ENCODE data around the gene ELAVL3. TPM values are rescaled to one million over a fixed set of nuclear protein-coding genes. Genes with fewer than 3 reads are reported as not detected.
A peak's percentile ranks its signal among the peaks of the same experiment; 100 is the strongest.

Gene ELAVL3
- total and polyA plus RNA-seq, 2 of the 4 experiments (the other 2 are of a cell fraction): not detected

DNA sequence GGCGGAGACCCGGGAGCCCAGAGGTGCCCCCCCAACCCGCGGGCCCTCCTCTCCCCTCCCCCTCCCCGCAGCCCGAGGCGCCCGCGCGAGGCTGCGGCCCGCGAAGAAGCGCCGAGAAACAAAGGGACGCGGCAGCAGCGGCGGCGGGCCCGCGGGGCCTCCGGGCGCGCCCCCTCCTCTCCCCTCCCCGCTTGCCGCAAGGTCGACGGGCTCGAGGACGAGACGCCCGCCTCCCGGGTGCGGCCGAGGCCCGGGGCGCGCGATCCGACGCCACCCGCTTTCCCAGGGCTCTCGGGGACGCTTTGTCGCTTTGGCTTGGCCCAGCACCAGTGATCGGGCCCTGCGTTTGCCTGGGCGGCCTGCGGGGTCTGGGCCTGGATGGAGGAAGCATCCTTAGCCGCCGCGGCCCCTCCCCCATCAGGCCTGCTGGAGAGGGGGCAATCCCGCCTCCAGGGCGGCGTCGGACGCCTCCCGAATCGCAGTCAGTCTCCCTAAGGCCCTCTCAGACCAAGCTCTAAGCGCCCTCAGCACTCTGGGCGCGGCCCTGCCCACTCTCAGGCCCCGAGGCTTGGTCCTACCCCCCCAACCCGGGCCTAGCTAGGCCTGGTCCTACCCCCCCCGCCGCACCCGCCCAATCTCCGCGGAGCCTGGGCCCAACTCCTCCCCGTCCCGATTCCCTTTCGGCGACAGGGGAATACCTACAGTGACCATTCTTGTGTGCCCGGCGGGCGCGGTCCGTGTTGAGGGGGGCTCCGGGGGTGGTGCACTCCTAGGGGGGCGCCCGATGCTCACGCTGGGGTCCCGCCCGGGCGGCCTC is 740 bp downstream of the ELAVL3 start:
- Histone ChIP-seq H2BK5ac (ENCODE audit: low read depth, low read length, poor library complexity, severe bottlenecking) (no peak overlapping the region), H2AFZ (replicated peaks; ENCODE audit: low read length, poor library complexity) (peak overlapping the region; percentile 72), H3K14ac (replicated peaks; ENCODE audit: low read depth, low read length) (no peak overlapping the region), H3K27ac (ENCODE audit: insufficient read depth, low read length) (no peak overlapping the region), H2BK120ac (ENCODE audit: low read depth, low read length) (no peak overlapping the region), H3K4ac (ENCODE audit: low read depth, low read length) (no peak overlapping the region), H3K36me3 (ENCODE audit: control insufficient read depth, insufficient read depth, low read length) (0 out of 2 replicates have a peak, but pooled peaks cover 2% of the 10 kb centered on the region), H3K9me1 (ENCODE audit: insufficient read depth, low read length) (no peaks in the 10 kb centered on the region), H2BK20ac (ENCODE audit: low read depth, low read length) (no peak overlapping the region), H3K23ac (ENCODE audit: low read depth, low read length) (no peak overlapping the region), H4K91ac (ENCODE audit: insufficient read depth, low read depth, low read length) (no peak overlapping the region), H3K9me3 (ENCODE audit: control insufficient read depth, insufficient read depth, low read length) (no peaks in the 10 kb centered on the region), H3K56ac (ENCODE audit: extremely low read depth, insufficient read depth, low read length) (no peak overlapping the region), H2BK15ac (ENCODE audit: low read depth, low read length) (no peak overlapping the region), H3K4me2 (ENCODE audit: low read depth, low read length) (no peak overlapping the region), H3K27me3 (ENCODE audit: control insufficient read depth, insufficient read depth, low read length) (peaks cover 50% of the 10 kb centered on the region), H2AK5ac (ENCODE audit: low read depth, low read length) (no peak overlapping the region), H3K79me1 (ENCODE audit: low read depth in 1 of 2, low read length in 2 of 2) (no peaks in the 10 kb centered on the region), H4K20me1 (ENCODE audit: insufficient read depth, low read length) (no peaks in the 10 kb centered on the region), H3K4me3 (ENCODE audit: insufficient read depth, low read depth, low read length) (no peak overlapping the region), H3K18ac (ENCODE audit: low read depth, low read length) (no peak overlapping the region), H3K4me1 (ENCODE audit: control insufficient read depth, insufficient read depth, low read length) (peaks cover 2% of the 10 kb centered on the region; the same call in 1 of the 2 replicates), H2AK9ac (replicated peaks; ENCODE audit: low read depth, low read length, poor library complexity) (no peak overlapping the region), H4K8ac (ENCODE audit: low read depth in 2 of 2, low read length in 2 of 2) (no peak overlapping the region), H3K9ac (ENCODE audit: low read depth, low read length) (no peak overlapping the region), H4K5ac (ENCODE audit: low read depth, low read length) (no peak overlapping the region)
- intact Hi-C loops (cut with micrococcal nuclease): loop anchor here (5.0 kb wide), 1 partner anchor 343 kb away; no protein-coding TSS in a partner anchor
- in situ Hi-C loops (cut with MboI; ENCODE audit: low sequenced_read_pairs): loop anchor here (10.0 kb wide), 1 partner anchor 185 kb away; the partner anchor contains the start of gene TSPAN16
- no TSS peak for BruUV-seq (replicated peaks)
- ChIA-PET POLR2A (ENCODE audit: unreplicated experiment) (no interaction called here), CTCF (interaction anchor here (0.8 kb wide), 1 partner anchor 194 kb away, joined by 3 read pairs; no protein-coding TSS in a partner anchor)
- ATAC-seq (ENCODE audit: low read depth): no peak
- no peak for DNase-seq
- dilution Hi-C loops (cut with HindIII; ENCODE audit: low sequenced_read_pairs, unreplicated experiment): no loop called here
- WGBS, 2 experiments (ENCODE audit: extremely low coverage in 2 of 2, insufficient read length in 1 of 2): 5% methylated on average over 34 of the region's 86 CpGs; no CpG with 5 or more reads in 1 of the 2 experiments
- TF ChIP-seq RFX5 (IDR thresholded peaks at IDR 0.05; ENCODE audit: low read depth, low read length) (no peak), CEBPB (IDR thresholded peaks at IDR 0.05; ENCODE audit: low read depth, low read length) (no peak), SMC3 (IDR thresholded peaks at IDR 0.05; ENCODE audit: low read depth, low read length) (no peak), POLR2A (IDR thresholded peaks at IDR 0.05; ENCODE audit: low read depth, low read length) (no peak), MAFK (IDR thresholded peaks at IDR 0.05; ENCODE audit: low read depth, low read length) (no peak), RCOR1 (IDR thresholded peaks at IDR 0.05; ENCODE audit: insufficient replicate concordance, low read length) (no peak), FOS (IDR thresholded peaks at IDR 0.05; ENCODE audit: low read depth, low read length) (no peak), NFE2L2 (IDR thresholded peaks at IDR 0.05; ENCODE audit: low read depth, low read length) (no peak), MAZ (IDR thresholded peaks at IDR 0.05; ENCODE audit: borderline replicate concordance, low read depth, low read length) (no peak), MXI1 (IDR thresholded peaks at IDR 0.05; ENCODE audit: borderline replicate concordance, low read depth, low read length) (no peak), CHD1 (IDR thresholded peaks at IDR 0.05; ENCODE audit: low read depth, low read length) (no peak), BHLHE40 (IDR thresholded peaks at IDR 0.05; ENCODE audit: low read depth, low read length) (no peak)
- TF ChIP-seq, protein P1, sequence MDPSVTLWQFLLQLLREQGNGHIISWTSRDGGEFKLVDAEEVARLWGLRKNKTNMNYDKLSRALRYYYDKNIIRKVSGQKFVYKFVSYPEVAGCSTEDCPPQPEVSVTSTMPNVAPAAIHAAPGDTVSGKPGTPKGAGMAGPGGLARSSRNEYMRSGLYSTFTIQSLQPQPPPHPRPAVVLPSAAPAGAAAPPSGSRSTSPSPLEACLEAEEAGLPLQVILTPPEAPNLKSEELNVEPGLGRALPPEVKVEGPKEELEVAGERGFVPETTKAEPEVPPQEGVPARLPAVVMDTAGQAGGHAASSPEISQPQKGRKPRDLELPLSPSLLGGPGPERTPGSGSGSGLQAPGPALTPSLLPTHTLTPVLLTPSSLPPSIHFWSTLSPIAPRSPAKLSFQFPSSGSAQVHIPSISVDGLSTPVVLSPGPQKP (IDR thresholded peaks at IDR 0.05; ENCODE audit: borderline replicate concordance, low read depth, low read length): no peak
- TF ChIP-seq, protein P2, sequence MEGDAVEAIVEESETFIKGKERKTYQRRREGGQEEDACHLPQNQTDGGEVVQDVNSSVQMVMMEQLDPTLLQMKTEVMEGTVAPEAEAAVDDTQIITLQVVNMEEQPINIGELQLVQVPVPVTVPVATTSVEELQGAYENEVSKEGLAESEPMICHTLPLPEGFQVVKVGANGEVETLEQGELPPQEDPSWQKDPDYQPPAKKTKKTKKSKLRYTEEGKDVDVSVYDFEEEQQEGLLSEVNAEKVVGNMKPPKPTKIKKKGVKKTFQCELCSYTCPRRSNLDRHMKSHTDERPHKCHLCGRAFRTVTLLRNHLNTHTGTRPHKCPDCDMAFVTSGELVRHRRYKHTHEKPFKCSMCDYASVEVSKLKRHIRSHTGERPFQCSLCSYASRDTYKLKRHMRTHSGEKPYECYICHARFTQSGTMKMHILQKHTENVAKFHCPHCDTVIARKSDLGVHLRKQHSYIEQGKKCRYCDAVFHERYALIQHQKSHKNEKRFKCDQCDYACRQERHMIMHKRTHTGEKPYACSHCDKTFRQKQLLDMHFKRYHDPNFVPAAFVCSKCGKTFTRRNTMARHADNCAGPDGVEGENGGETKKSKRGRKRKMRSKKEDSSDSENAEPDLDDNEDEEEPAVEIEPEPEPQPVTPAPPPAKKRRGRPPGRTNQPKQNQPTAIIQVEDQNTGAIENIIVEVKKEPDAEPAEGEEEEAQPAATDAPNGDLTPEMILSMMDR (conservative IDR thresholded peaks at IDR 0.05; ENCODE audit: low read depth, low read length): no peak
